Osteoblast (primary cell): ENCODE measurements around the gene TRIP6. TPM values are rescaled to one million over a fixed set of nuclear protein-coding genes. Genes with fewer than 3 reads are reported as not detected.

Experiments used
- DNase-seq: peaks from one replicate; pipeline ENCODE4 v3.0.0; 2011; ENCODE audit warnings: low spot score, mixed read lengths; ENCODE audit not compliant: insufficient read length; ENCODE audit errors: missing footprints
- H2AFZ ChIP-seq: 2 replicates; pipeline ENCODE4 v1.6.0; 2011; ENCODE audit warnings: mild to moderate bottlenecking, low read length
- H3K27ac ChIP-seq: 2 replicates; pipeline ENCODE4 v1.5.1; 2011; ENCODE audit warnings: mild to moderate bottlenecking, low read depth, low read length, moderate library complexity
- H3K27me3 ChIP-seq: 2 replicates; pipeline ENCODE4 v1.6.0; 2012; ENCODE audit warnings: mild to moderate bottlenecking, control low read depth, inconsistent platforms, low read length, moderate library complexity; ENCODE audit not compliant: insufficient read depth
- H3K36me3 ChIP-seq: 2 replicates; pipeline ENCODE4 v1.5.1; 2011; ENCODE audit warnings: mild to moderate bottlenecking, low read length, control low read depth, moderate library complexity; ENCODE audit not compliant: insufficient read depth
- H3K4me1 ChIP-seq: 2 replicates; pipeline ENCODE4 v1.5.1; 2011; ENCODE audit warnings: mild to moderate bottlenecking, low read length, control low read depth, moderate library complexity; ENCODE audit not compliant: insufficient read depth
- H3K4me2 ChIP-seq: 2 replicates; pipeline ENCODE4 v1.6.0; 2011; ENCODE audit warnings: mild to moderate bottlenecking, low read length; ENCODE audit not compliant: insufficient read depth
- H3K4me3 ChIP-seq: fragments of 200-600 bp; sonication (generic); 3 replicates; pipeline ENCODE4 v1.5.1; 2012; ENCODE audit warnings: mild to moderate bottlenecking, low read length, inconsistent platforms; ENCODE audit not compliant: insufficient read depth
- H3K79me2 ChIP-seq: 2 replicates; pipeline ENCODE4 v1.6.0; 2012; ENCODE audit warnings: mild to moderate bottlenecking, low read length, control low read depth, inconsistent platforms; ENCODE audit not compliant: insufficient read depth
- H3K9me3 ChIP-seq: 2 replicates; pipeline ENCODE4 v1.5.1; 2011; ENCODE audit warnings: low read depth, low read length, control low read depth
- H4K20me1 ChIP-seq: 2 replicates; pipeline ENCODE4 v1.6.0; 2012; ENCODE audit warnings: mild to moderate bottlenecking, low read length, control low read depth; ENCODE audit not compliant: insufficient read depth
- CTCF ChIP-seq: IDR thresholded peaks from 2 replicates; pipeline ENCODE4 v1.5.1; 2011; ENCODE audit warnings: mild to moderate bottlenecking, low read depth, low read length, moderate library complexity; ENCODE audit errors: extremely low read depth
- total RNA-seq: library from RNA; depleted of rRNA; stranded (reverse); fragments of >200 nt; gene quantifications from 2 replicates; pipeline ENCODE4 v1.2.3, GENCODE V29; 2012

TRIP6 gene
- total RNA-seq, 1 donor: 115 TPM

GRCh38 chr7:100891568-100892247 lies 24.5 kb downstream of the TRIP6 start:
- DNase-seq: peak; percentile 79
- Histone ChIP-seq H2AFZ (no peak overlapping the region), H3K4me1 (peaks cover 22% of the 10 kb centered on the region), H3K36me3 (peaks cover 21% of the 10 kb centered on the region), H3K9me3 (no peaks in the 10 kb centered on the region), H3K79me2 (peaks cover 27% of the 10 kb centered on the region), H3K27ac (no peak overlapping the region), H3K4me3 (no peak overlapping the region), H4K20me1 (peaks cover 9% of the 10 kb centered on the region), H3K4me2 (no peak overlapping the region), H3K27me3 (peaks cover 24% of the 10 kb centered on the region)
- no peak for TF ChIP-seq CTCF

GRCh38 chr7:100892364-100893317 lies 25.5 kb downstream of the TRIP6 start:
- Histone ChIP-seq H4K20me1 (peaks cover 9% of the 10 kb centered on the region), H3K9me3 (no peaks in the 10 kb centered on the region), H3K27me3 (peaks cover 29% of the 10 kb centered on the region), H3K79me2 (peaks cover 18% of the 10 kb centered on the region), H3K4me3 (no peak overlapping the region), H3K4me2 (no peak overlapping the region), H3K4me1 (peaks cover 22% of the 10 kb centered on the region), H3K27ac (no peak overlapping the region), H3K36me3 (peaks cover 12% of the 10 kb centered on the region), H2AFZ (no peak overlapping the region)
- DNase-seq: peak; percentile 77
- no peak for TF ChIP-seq CTCF

- peaks cover 5% of the 10 kb centered on the region for H3K36me3 ChIP-seq
Measured at GRCh38 chr7:100893318-100893895, 26.2 kb downstream of the TRIP6 start.

More at GRCh38 chr7:100893318-100893895, 26.2 kb downstream of the TRIP6 start:
- peaks cover 33% of the 10 kb centered on the region for H3K27me3 ChIP-seq
- no peak overlapping the region for H3K27ac ChIP-seq
- H3K79me2 ChIP-seq: peaks cover 10% of the 10 kb centered on the region
- H2AFZ ChIP-seq: no peak overlapping the region
- H3K4me1 ChIP-seq: peaks cover 19% of the 10 kb centered on the region
- H3K4me2 ChIP-seq: no peak overlapping the region
- H3K9me3 ChIP-seq: no peaks in the 10 kb centered on the region
- peak; percentile 74 for DNase-seq
- H4K20me1 ChIP-seq: peaks cover 9% of the 10 kb centered on the region
- no peak for TF ChIP-seq CTCF
- H3K4me3 ChIP-seq: no peak overlapping the region
